ENCODE data around the gene DISP3. TPM values are rescaled to one million over a fixed set of nuclear protein-coding genes. Genes with fewer than 3 reads are reported as not detected.

DISP3 gene
- total RNA-seq, 4 donors from 2014 or later: 0.19 TPM; not detected in 3

DNA sequence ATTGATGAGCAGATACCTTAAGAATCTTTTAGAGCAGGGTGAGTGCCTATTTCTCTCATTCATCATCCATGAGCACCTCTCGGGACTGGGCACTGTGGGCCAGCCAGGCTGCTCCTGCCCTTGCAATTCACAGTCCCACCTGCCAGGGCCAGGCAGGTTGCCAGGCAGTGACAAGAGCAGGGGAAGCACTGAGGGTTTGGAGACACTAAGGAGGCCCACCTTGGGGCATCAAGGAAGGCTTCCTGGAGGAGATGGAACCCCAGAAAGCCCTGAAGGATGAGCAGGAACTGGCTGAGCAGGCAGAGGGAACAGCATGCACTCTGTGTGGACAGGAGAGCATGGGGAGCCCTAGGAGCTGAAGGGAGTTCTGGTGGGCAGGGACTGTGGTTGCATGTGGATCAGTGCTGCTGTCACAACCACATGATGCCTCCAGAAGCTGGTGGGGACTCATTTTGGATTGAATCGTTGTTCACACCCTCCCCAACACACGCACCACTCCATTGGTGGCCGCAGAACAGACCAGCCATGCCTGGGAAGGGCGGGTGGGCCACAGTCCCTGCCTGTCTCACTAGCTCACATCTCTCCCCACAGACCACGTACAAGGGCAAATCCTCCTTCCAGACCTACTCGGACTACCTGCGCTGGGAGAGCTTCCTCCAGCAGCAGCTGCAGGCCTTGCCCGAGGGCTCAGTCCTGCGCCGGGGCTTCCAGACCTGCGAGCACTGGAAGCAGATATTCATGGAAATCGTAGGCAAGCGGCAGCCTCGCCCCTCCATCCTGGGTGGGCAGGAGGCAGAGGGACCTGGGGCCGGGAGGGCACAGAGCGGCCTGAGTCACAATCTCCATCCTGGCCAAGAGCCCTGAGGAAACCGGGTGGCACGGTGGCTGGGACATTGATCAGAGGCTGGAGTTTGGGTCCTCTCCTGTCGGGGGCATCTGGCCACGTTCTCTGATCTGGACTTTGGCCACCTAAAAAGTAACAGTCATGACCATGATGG is 55.1 kb downstream of the DISP3 start:
- Histone ChIP-seq H3K36me3 (no peaks in the 10 kb centered on the region), H3K27ac (no peak overlapping the region), H3K27me3 (peaks cover 82% of the 10 kb centered on the region), H3K9me3 (no peaks in the 10 kb centered on the region), H3K4me1 (no peaks in the 10 kb centered on the region), H3K4me3 (no peak overlapping the region)
- WGBS, 2 donors (ENCODE audit: low coverage in 1 of 2): 40% methylated on average over 1 of the region's 21 CpGs; no CpG with 5 or more reads in 1 of the 2 donors
- TF ChIP-seq POLR2A (IDR thresholded peaks at IDR 0.05) (no peak), EP300 (IDR thresholded peaks at IDR 0.05) (no peak), POLR2AphosphoS5 (IDR thresholded peaks at IDR 0.05) (no peak)
- TF ChIP-seq, protein P1, sequence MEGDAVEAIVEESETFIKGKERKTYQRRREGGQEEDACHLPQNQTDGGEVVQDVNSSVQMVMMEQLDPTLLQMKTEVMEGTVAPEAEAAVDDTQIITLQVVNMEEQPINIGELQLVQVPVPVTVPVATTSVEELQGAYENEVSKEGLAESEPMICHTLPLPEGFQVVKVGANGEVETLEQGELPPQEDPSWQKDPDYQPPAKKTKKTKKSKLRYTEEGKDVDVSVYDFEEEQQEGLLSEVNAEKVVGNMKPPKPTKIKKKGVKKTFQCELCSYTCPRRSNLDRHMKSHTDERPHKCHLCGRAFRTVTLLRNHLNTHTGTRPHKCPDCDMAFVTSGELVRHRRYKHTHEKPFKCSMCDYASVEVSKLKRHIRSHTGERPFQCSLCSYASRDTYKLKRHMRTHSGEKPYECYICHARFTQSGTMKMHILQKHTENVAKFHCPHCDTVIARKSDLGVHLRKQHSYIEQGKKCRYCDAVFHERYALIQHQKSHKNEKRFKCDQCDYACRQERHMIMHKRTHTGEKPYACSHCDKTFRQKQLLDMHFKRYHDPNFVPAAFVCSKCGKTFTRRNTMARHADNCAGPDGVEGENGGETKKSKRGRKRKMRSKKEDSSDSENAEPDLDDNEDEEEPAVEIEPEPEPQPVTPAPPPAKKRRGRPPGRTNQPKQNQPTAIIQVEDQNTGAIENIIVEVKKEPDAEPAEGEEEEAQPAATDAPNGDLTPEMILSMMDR (IDR thresholded peaks at IDR 0.05): no peak
- no peak for ATAC-seq

DNA sequence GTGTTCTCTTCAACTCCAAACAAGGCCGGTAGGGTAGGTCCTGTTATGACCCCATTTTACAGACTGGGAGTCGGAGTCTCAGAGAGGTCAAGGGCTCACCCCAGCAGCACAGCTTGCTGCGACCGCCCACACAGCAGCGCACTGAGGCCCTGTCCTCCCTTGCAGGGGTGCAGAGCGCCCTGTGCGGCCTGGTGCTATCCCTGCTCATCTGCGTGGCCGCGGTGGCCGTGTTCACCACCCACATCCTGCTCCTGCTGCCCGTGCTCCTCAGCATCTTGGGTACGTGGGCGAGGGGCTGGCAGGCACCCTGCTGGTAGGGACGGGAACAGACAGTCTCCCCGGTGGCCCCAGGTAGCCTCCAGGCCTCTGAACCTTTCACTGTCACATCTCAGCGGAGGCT is 55.9 kb downstream of the DISP3 start:
- Histone ChIP-seq H3K27ac (no peak overlapping the region), H3K27me3 (peaks cover 82% of the 10 kb centered on the region), H3K4me1 (no peaks in the 10 kb centered on the region), H3K4me3 (no peak overlapping the region), H3K9me3 (no peaks in the 10 kb centered on the region), H3K36me3 (no peaks in the 10 kb centered on the region)
- WGBS, 2 donors (ENCODE audit: low coverage in 1 of 2): 90% methylated on average over 2 of the region's 17 CpGs; no CpG with 5 or more reads in 1 of the 2 donors
- no peak for ATAC-seq
- TF ChIP-seq, protein P1 (IDR thresholded peaks at IDR 0.05): no peak
- TF ChIP-seq POLR2AphosphoS5 (IDR thresholded peaks at IDR 0.05) (no peak), POLR2A (IDR thresholded peaks at IDR 0.05) (no peak), EP300 (IDR thresholded peaks at IDR 0.05) (no peak)

DNA sequence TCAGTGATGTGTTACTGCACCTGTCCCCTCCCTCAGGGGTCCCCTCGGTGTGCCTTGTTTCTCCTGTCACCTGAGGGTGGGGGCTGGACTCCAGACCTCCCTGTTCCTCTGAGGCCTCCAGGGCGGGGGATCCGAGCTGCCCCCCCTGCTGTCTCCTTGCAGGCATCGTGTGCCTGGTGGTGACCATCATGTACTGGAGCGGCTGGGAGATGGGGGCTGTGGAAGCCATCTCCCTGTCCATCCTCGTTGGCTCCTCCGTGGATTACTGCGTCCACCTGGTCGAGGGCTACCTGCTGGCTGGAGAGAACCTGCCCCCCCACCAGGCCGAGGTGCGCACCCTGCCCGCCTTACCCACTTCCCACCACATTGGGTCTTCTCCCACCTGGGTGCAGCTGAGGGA is 56.4 kb downstream of the DISP3 start:
- no peak overlapping the region for H3K27ac ChIP-seq
- no peaks in the 10 kb centered on the region for H3K9me3 ChIP-seq
- WGBS, 2 donors (ENCODE audit: low coverage in 1 of 2): 75% methylated on average over 2 of the region's 12 CpGs; no CpG with 5 or more reads in 1 of the 2 donors
- no peaks in the 10 kb centered on the region for H3K36me3 ChIP-seq
- H3K27me3 ChIP-seq: peaks cover 82% of the 10 kb centered on the region
- H3K4me1 ChIP-seq: no peaks in the 10 kb centered on the region
- ATAC-seq: no peak
- TF ChIP-seq POLR2AphosphoS5 (IDR thresholded peaks at IDR 0.05): no peak
- no peak for TF ChIP-seq EP300 (IDR thresholded peaks at IDR 0.05)
- TF ChIP-seq, protein P1 (IDR thresholded peaks at IDR 0.05): no peak
- no peak for TF ChIP-seq POLR2A (IDR thresholded peaks at IDR 0.05)
- no peak overlapping the region for H3K4me3 ChIP-seq

DNA sequence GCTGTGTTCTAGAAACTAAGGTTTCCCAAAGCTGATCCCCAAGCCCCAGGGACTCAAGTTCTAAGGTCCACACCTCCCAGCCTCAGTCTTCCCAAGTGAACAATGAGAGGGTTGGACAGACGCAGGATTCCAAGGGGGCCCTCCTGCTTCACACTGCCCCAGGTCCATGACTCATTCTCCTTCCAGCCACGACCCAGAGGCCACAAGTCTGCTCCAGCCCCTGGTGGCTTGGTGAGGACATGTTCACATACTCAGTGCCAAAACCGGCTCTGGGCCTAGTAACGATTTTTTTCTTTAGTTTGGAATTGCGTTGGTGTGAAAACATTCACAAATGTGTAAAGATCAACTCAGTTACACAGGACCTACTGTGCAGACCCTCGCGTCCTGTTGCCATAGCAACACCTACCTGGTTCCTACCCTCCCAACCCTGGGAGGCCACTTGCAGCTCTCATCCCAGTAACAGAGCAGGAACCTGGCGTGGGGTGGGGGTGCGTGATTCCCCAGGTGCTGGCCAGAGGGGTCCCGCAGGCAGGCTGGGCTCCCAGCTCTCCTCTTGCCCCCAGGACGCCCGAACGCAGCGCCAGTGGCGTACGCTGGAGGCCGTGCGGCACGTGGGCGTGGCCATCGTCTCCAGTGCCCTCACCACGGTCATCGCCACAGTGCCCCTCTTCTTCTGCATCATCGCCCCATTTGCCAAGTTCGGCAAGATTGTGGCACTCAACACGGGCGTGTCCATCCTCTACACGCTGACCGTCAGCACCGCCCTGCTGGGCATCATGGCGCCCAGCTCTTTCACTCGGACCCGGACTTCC is 57.0 kb downstream of the DISP3 start:
- 82 to 87% methylated on average over 12 to 21 of the region's 33 CpGs for whole genome bisulfite sequencing, 2 donors (ENCODE audit: low coverage in 1 of 2)

More for the DNA sequence above, 57.0 kb downstream of the DISP3 start:
- Histone ChIP-seq H3K36me3 (no peaks in the 10 kb centered on the region), H3K27me3 (peaks cover 83% of the 10 kb centered on the region), H3K9me3 (no peaks in the 10 kb centered on the region), H3K27ac (no peak overlapping the region), H3K4me3 (no peak overlapping the region), H3K4me1 (no peaks in the 10 kb centered on the region)
- ATAC-seq: no peak
- TF ChIP-seq POLR2A (IDR thresholded peaks at IDR 0.05) (no peak), EP300 (IDR thresholded peaks at IDR 0.05) (no peak), POLR2AphosphoS5 (IDR thresholded peaks at IDR 0.05) (no peak)
- TF ChIP-seq, protein P1 (IDR thresholded peaks at IDR 0.05): no peak
